PFSK-1 (cell line): Measurements from ENCODE around the gene ENTPD3.

Experiments used
- FOXP2 ChIP-seq: optimal IDR thresholded peaks from 2 replicates; pipeline ENCODE3; 2011; ENCODE audit warnings: borderline replicate concordance, control low read depth, inconsistent platforms; ENCODE audit not compliant: insufficient read depth; ENCODE audit errors: extremely low read length, extremely low read depth
- POLR2AphosphoS5 ChIP-seq: IDR thresholded peaks from 2 replicates; pipeline ENCODE4 v1.6.1; 2012; ENCODE audit warnings: low read depth, mild to moderate bottlenecking, control low read depth, low read length, moderate library complexity
- REST ChIP-seq, 2 experiments: IDR thresholded peaks; 2 replicates each; pipeline versions ENCODE4 v1.6.1 to v1.8.0; 2011 to 2012; ENCODE audit warnings: low read depth in 2 of 2, low read length in 2 of 2, control low read depth in 1 of 2, inconsistent platforms in 1 of 2, mild to moderate bottlenecking in 1 of 2, moderate library complexity in 1 of 2; ENCODE audit not compliant: insufficient read depth in 1 of 2
- SIN3A ChIP-seq: IDR thresholded peaks from 2 replicates; pipeline ENCODE4 v1.6.1; 2012; ENCODE audit warnings: mild to moderate bottlenecking, low read length, moderate library complexity, borderline replicate concordance; ENCODE audit not compliant: insufficient read depth
- TAF1 ChIP-seq: IDR thresholded peaks from 2 replicates; pipeline ENCODE4 v1.6.1; 2012; ENCODE audit warnings: low read length, control low read depth, borderline replicate concordance; ENCODE audit not compliant: insufficient read depth

The ENTPD3 gene

GRCh38 chr3:40366203-40367162, 20.5 kb upstream of the ENTPD3 start:
- TF ChIP-seq REST (IDR thresholded peaks at IDR 0.05; ENCODE audit: insufficient read depth in 1 of 2, low read depth in 2 of 2, low read length in 2 of 2) (no peak), SIN3A (no peak), POLR2AphosphoS5 (no peak), TAF1 (no peak), FOXP2 (no peak)

GRCh38 chr3:40369716-40370115, 17.3 kb upstream of the ENTPD3 start:
- no peak for TF ChIP-seq TAF1

GRCh38 chr3:40377822-40378221, 9.2 kb upstream of the ENTPD3 start:
- TF ChIP-seq TAF1 (no peak), FOXP2 (no peak), POLR2AphosphoS5 (no peak), SIN3A (no peak), REST (IDR thresholded peaks at IDR 0.05; ENCODE audit: insufficient read depth in 1 of 2, low read depth in 2 of 2, low read length in 2 of 2) (no peak)

- TF ChIP-seq SIN3A (no peak), REST (IDR thresholded peaks at IDR 0.05; ENCODE audit: insufficient read depth in 1 of 2, low read depth in 2 of 2, low read length in 2 of 2) (no peak), POLR2AphosphoS5 (no peak), TAF1 (no peak), FOXP2 (no peak)
Observed at GRCh38 chr3:40379674-40380306, 7.2 kb upstream of the ENTPD3 start.

GRCh38 chr3:40381904-40382616, 4.9 kb upstream of the ENTPD3 start:
- TF ChIP-seq SIN3A (no peak), POLR2AphosphoS5 (no peak), REST (IDR thresholded peaks at IDR 0.05; ENCODE audit: insufficient read depth in 1 of 2, low read depth in 2 of 2, low read length in 2 of 2) (no peak)
